ENCODE measurements around the gene WDR55. TPM values are rescaled to one million over a fixed set of nuclear protein-coding genes. Genes with fewer than 3 reads are reported as not detected.
"Not testable (repeated sequence)": the region's sequence is repeated elsewhere in the genome, so short reads cannot be mapped to it uniquely, and the experiment has no call there.

Gene WDR55
- polyA plus RNA-seq, 1 experiment = 17.9 TPM

DNA sequence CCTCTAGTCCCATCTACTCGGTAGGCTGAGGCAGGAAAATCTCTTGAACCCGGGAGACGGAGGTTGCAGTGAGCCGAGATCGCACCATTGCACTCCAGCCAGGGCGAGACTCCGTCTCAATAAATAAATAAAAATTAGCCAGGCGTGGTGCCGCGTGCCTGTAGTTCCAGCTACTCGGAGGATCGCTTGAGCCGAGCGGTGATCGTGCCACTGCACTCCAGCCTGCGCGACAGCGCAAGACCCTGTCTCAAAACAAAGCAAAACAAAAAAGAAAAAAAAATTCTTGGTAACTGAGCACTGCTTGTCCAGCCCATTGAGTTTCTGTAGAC is 710 bp upstream of the WDR55 start:
- TF ChIP-seq CTCF (IDR thresholded peaks at IDR 0.05; ENCODE audit: insufficient read depth, low read depth, low read length) = no peak
- POLR2A ChIA-PET = interaction anchor here (0.6 to 0.8 kb wide), 2 partner anchors 16 to 261 kb away, joined by 4 to 6 read pairs; partner anchors contain the start of genes IK and NDUFA2
- peaks cover 30% of the 10 kb centered on the region for H3K36me3 ChIP-seq (ENCODE audit: control insufficient read depth, insufficient read depth, low read length)

DNA sequence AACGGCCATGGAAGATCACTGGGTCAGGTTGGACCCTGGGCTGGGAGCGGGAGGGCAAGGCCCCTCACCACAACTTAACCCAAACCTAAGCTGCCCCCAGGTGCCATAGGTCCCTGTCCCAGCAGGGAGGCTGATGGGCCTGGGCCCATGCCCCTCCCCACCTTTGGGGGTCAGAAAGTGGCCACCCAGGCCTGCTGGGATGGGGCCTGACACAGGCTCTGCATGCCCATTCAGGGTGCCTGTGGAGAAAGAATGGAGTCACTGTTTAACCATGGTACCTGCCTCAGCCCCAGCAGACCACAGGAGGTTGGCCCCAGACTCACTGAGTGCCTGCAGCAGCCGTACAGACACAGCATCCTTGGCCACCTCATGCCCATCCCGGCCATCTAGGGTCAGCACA is 6.3 kb downstream of the WDR55 start:
- H3K4me3 ChIP-seq (ENCODE audit: low read depth, low read length); POLR2A ChIA-PET; CTCF ChIA-PET; DNase-seq (ENCODE audit: low read depth); H3K27me3 ChIP-seq (ENCODE audit: control insufficient read depth, insufficient read depth, low read length): not testable (repeated sequence)
- H3K36me3 ChIP-seq (ENCODE audit: control insufficient read depth, insufficient read depth, low read length) = peaks cover 32% of the 10 kb centered on the region

More for the DNA sequence above, 710 bp upstream of the WDR55 start:
- Histone ChIP-seq H3K27me3 (ENCODE audit: control insufficient read depth, insufficient read depth, low read length) (no peaks in the 10 kb centered on the region), H3K4me3 (ENCODE audit: low read depth, low read length) (peak overlapping the region; percentile 80)
- no peak for DNase-seq (ENCODE audit: low read depth)
- CTCF ChIA-PET = interaction anchor here (0.9 to 2.2 kb wide), 3 partner anchors 11 to 29 kb away, joined by 3 to 7 read pairs (median 4); partner anchors contain the start of genes IK and NDUFA2

- POLR2A ChIA-PET = no interaction called here
These were observed 6.9 kb downstream of the WDR55 start for GRCh38 chr5:140671472-140672125.

DNA sequence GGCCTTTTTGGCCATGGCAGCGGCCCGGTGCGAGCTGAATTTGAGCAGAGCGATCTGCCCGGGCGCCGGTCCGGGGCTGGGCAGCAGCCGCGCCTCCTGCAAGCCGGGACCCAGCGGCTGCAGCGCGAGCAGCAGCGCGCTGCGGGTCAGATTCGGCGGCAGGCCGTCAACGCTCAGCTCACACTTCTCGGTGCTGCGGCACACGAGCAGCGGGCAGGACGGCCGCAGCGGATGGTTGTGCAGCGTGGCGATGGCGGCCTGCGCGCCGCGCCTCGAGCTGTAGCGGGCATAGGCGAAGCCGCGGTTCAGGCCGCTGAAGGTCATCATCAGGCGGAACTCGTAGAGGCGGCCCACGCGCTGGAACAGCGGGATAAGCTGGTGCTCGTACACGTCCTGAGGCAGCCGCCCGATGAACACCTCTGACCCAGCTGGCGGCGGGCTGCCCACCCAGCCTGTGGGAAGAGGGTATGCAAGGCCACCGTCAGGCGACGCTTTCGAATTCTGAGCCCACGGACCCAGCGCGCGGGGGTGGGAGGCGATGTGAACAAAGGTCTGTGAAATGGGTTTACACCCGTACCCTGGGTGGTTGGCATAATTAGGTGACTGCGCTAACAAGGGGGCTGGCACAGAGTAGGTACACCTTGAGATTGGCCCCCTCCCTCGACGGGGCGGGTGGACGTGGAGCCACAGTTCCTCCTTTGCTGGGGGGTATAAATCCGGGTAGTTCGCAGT is 7.9 kb downstream of the WDR55 start:
- Histone ChIP-seq H3K36me3 (ENCODE audit: control insufficient read depth, insufficient read depth, low read length) (peaks cover 44% of the 10 kb centered on the region), H3K27me3 (ENCODE audit: control insufficient read depth, insufficient read depth, low read length) (no peaks in the 10 kb centered on the region), H3K4me3 (ENCODE audit: low read depth, low read length) (no peak overlapping the region)
- no peak for DNase-seq (ENCODE audit: low read depth)
- no peak for TF ChIP-seq CTCF (IDR thresholded peaks at IDR 0.05; ENCODE audit: insufficient read depth, low read depth, low read length)
- ChIA-PET POLR2A (no interaction called here), CTCF (no interaction called here)

More at GRCh38 chr5:140671472-140672125, 6.9 kb downstream of the WDR55 start:
- TF ChIP-seq CTCF (IDR thresholded peaks at IDR 0.05; ENCODE audit: insufficient read depth, low read depth, low read length) = no peak
- no peak for DNase-seq (ENCODE audit: low read depth)
- Histone ChIP-seq H3K36me3 (ENCODE audit: control insufficient read depth, insufficient read depth, low read length) (peaks cover 35% of the 10 kb centered on the region), H3K4me3 (ENCODE audit: low read depth, low read length) (no peak overlapping the region), H3K27me3 (ENCODE audit: control insufficient read depth, insufficient read depth, low read length) (no peaks in the 10 kb centered on the region)
- CTCF ChIA-PET = no interaction called here

DNA sequence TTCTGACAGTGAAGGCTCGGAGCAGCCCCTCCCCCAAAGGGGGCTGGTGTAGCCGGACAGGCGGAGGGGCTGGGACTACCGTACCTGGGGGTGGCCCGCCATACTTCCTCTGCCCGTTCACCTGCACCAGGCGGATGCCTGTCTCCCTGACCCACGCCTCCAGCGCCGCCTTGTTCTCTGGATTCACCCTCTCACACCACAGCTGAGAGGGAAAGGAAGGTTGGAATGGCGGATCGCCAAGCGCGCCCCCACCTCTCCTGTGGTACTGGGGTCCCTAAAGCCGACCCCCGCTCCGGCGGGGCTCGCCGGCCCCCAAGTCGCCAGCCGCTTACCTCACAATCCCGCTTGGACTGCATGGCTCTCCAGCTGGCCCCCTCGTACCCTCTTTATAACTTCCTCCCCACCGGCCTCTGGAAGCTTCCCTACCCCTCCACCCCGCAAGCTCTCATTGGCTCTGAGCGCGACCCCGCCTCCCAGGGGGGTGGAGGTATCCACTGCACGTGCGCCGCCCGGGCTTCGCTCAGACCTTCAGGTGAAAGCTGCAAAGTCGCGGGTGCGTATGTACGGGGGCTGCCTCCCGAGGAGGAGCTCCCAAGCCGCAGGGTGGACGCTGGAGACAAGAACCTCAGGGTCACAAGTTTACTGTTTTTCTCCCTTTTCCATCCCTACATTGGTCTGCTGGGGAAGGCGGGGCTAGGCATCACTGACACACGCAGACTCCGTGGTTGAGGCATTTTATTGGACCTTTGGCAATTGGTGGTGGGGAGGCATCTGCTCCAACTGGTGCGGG is 8.7 kb downstream of the WDR55 start, which contains the start of gene DND1:
DND1 (minus strand) TSS at position 390 of the 790 bp plus-strand sequence; CDS start at position 356, 34 bp downstream.
- Histone ChIP-seq H3K4me3 (ENCODE audit: low read depth, low read length) (no peak within 1 kb of the TSS), H3K36me3 (ENCODE audit: control insufficient read depth, insufficient read depth, low read length) (peaks cover 43% of the 10 kb centered on the region), H3K27me3 (ENCODE audit: control insufficient read depth, insufficient read depth, low read length) (no peaks in the 10 kb centered on the region)
- ChIA-PET CTCF (interaction anchor here (2.1 kb wide), 1 partner anchor 8 kb away, joined by 7 read pairs; the partner anchor contains the start of gene WDR55), POLR2A (no interaction called here)
- no peak for DNase-seq (ENCODE audit: low read depth)
- TF ChIP-seq CTCF (IDR thresholded peaks at IDR 0.05; ENCODE audit: insufficient read depth, low read depth, low read length) = no peak
